GM18861 (cell line): ENCODE data around the gene CHMP3.

Experiments used
- ATAC-seq: cut with Tn5 transposase; IDR thresholded peaks from one replicate; pipeline ENCODE4 v1.9.1; 2021; ENCODE audit not compliant: unreplicated experiment

CHMP3 gene

GRCh38 chr2:86471637-86472036, 91.6 kb downstream of the CHMP3 start:
- no peak for ATAC-seq

GRCh38 chr2:86470890-86471289, 92.4 kb downstream of the CHMP3 start:
- no peak for ATAC-seq

GRCh38 chr2:86468162-86469033, 94.8 kb downstream of the CHMP3 start:
- ATAC-seq: no peak

GRCh38 chr2:86466306-86466705, 96.9 kb downstream of the CHMP3 start:
- ATAC-seq: no peak

GRCh38 chr2:86464652-86465051, 98.6 kb downstream of the CHMP3 start:
- ATAC-seq: no peak

GRCh38 chr2:86461042-86461743, 102.0 kb downstream of the CHMP3 start:
- no peak for ATAC-seq

GRCh38 chr2:86455181-86455580, 108.1 kb downstream of the CHMP3 start:
- ATAC-seq: no peak

GRCh38 chr2:86454238-86454637, 109.0 kb downstream of the CHMP3 start:
- no peak for ATAC-seq

- no peak for ATAC-seq
Measured at GRCh38 chr2:86453836-86454235, 109.4 kb downstream of the CHMP3 start.
